GM23338 (cell line): ENCODE measurements around the gene ZNF92.
"Not testable (repeated sequence)": the region's sequence is repeated elsewhere in the genome, so short reads cannot be mapped to it uniquely, and the experiment has no call there.

Experiments
- CTCF ChIP-seq, 2 experiments: fragments of 200-600 bp in 1 of 2; sonication (generic) in 1 of 2; conservative IDR thresholded peaks; 2 replicates each; pipeline versions ENCODE4 v1.5.1 to v1.6.1; 2016 to 2017; ENCODE audit warnings: antibody characterized with exemption in 2 of 2, low read depth in 2 of 2, mild to moderate bottlenecking in 2 of 2, moderate library complexity in 1 of 2
- EZH2 ChIP-seq: fragments of 200-600 bp; sonication (generic); IDR thresholded peaks from one replicate; pipeline ENCODE4 v1.8.0; 2017; ENCODE audit warnings: antibody characterized with exemption, mild to moderate bottlenecking, low read depth; ENCODE audit not compliant: unreplicated experiment
- REST ChIP-seq: IDR thresholded peaks from one replicate; pipeline ENCODE4 v1.6.1; 2018; ENCODE audit warnings: antibody characterized with exemption; ENCODE audit not compliant: unreplicated experiment
- STAT1 ChIP-seq: IDR thresholded peaks from one replicate; pipeline ENCODE4 v1.6.1; 2016; ENCODE audit warnings: antibody characterized with exemption; ENCODE audit not compliant: unreplicated experiment

- TF ChIP-seq REST; CTCF (conservative IDR thresholded peaks at IDR 0.05; ENCODE audit: low read depth in 2 of 2); STAT1; EZH2: not testable (repeated sequence)
Observed at GRCh38 chr7:65423286-65423685, 49.6 kb downstream of the ZNF92 start.
